ENCODE results near the gene GTSE1.

The GTSE1 gene

GRCh38 chr22:46275455-46276122 lies 21.1 kb upstream of the GTSE1 start:
- DNase-seq = no peak

- no peak for DNase-seq
Measured at GRCh38 chr22:46276563-46276962, 20.1 kb upstream of the GTSE1 start.

GRCh38 chr22:46278656-46279645 lies 17.7 kb upstream of the GTSE1 start:
- no peak for DNase-seq

GRCh38 chr22:46280063-46280817 lies 16.4 kb upstream of the GTSE1 start:
- no peak for DNase-seq

- no peak for DNase-seq
Measured at GRCh38 chr22:46280999-46281623, 15.6 kb upstream of the GTSE1 start.

GRCh38 chr22:46281866-46282678 lies 14.6 kb upstream of the GTSE1 start:
- DNase-seq = no peak

GRCh38 chr22:46286006-46286405 lies 10.7 kb upstream of the GTSE1 start:
- DNase-seq = no peak

GRCh38 chr22:46286941-46287872 lies 9.5 kb upstream of the GTSE1 start:
- DNase-seq = no peak

GRCh38 chr22:46287873-46288751 lies 8.6 kb upstream of the GTSE1 start:
- DNase-seq = no peak

- DNase-seq = no peak
Measured at GRCh38 chr22:46288846-46289243, 7.8 kb upstream of the GTSE1 start.

- no peak for DNase-seq
Measured at GRCh38 chr22:46289244-46289891, 7.3 kb upstream of the GTSE1 start.

- DNase-seq = no peak
Measured at GRCh38 chr22:46290121-46290842, 6.4 kb upstream of the GTSE1 start.

GRCh38 chr22:46290843-46291785 lies 5.6 kb upstream of the GTSE1 start:
- no peak for DNase-seq

- DNase-seq = no peak
Measured at GRCh38 chr22:46292173-46292572, 4.5 kb upstream of the GTSE1 start.

- no peak for DNase-seq
Measured at GRCh38 chr22:46292732-46293131, 3.9 kb upstream of the GTSE1 start.

GRCh38 chr22:46293577-46294260 lies 3.0 kb upstream of the GTSE1 start:
- DNase-seq = peak; percentile 33

- no peak for DNase-seq
Measured at GRCh38 chr22:46294784-46295183, 1.9 kb upstream of the GTSE1 start.
